CD4-positive, alpha-beta T cell (primary cell): ENCODE measurements around the gene SETD5. TPM values are rescaled to one million over a fixed set of nuclear protein-coding genes. Genes with fewer than 3 reads are reported as not detected.

Experiments
- ATAC-seq: fragments of 200-7000 bp; cut with Tn5 transposase; one replicate; pipeline ENCODE4 v1.10.0; 2022; ENCODE audit warnings: mild to moderate bottlenecking; ENCODE audit not compliant: poor library complexity
- CTCF ChIA-PET: fragments of 350-600 bp; sonication (Branson Sonifier 250); formaldehyde crosslinking; loops from one replicate; lab custom pipeline; 2021; ENCODE audit warnings: antibody characterized with exemption, inconsistent platforms; lab: Charles Lee
- POLR2A ChIA-PET: fragments of 350-600 bp; sonication (Branson Sonifier 250); formaldehyde crosslinking; loops from one replicate; lab custom pipeline; 2021; ENCODE audit warnings: antibody characterized with exemption, inconsistent platforms; lab: Charles Lee
- DNase-seq, 14 experiments: peaks; one replicate each; pipeline ENCODE4 v3.0.0-alpha.2; 2013 to 2020; ENCODE audit warnings: mixed read lengths in 2 of 14
- H3K27ac ChIP-seq, 2 donors: one replicate each; pipeline versions ENCODE4 v1.5.1 to v1.7.0; 2013; ENCODE audit warnings: low read length in 2 of 2, low read depth in 1 of 2, mild to moderate bottlenecking in 1 of 2
- H3K27me3 ChIP-seq, 2 experiments: 1 replicate in 1 of 2; 2 replicates in 1 of 2; pipeline versions ENCODE4 v1.6.1 to v1.7.0; 2013; ENCODE audit warnings: low read length in 2 of 2, control low read depth in 1 of 2, mild to moderate bottlenecking in 1 of 2, moderate library complexity in 1 of 2; ENCODE audit not compliant: insufficient read depth in 2 of 2, control insufficient read depth in 1 of 2
- H3K36me3 ChIP-seq: one replicate; pipeline ENCODE4 v1.6.1; 2013; ENCODE audit warnings: low read length, control low read depth; ENCODE audit not compliant: insufficient read depth
- H3K4me1 ChIP-seq: one replicate; pipeline ENCODE4 v1.6.1; 2013; ENCODE audit warnings: low read length, control low read depth; ENCODE audit not compliant: insufficient read depth
- H3K4me3 ChIP-seq: one replicate; pipeline ENCODE4 v1.5.1; 2013; ENCODE audit warnings: mild to moderate bottlenecking, low read length, moderate library complexity
- H3K9me3 ChIP-seq, 2 experiments: 1 replicate in 1 of 2; 2 replicates in 1 of 2; pipeline versions ENCODE4 v1.6.1 to v1.7.0; 2013; ENCODE audit warnings: low read length in 2 of 2, mild to moderate bottlenecking in 2 of 2, control low read depth in 1 of 2, moderate library complexity in 1 of 2; ENCODE audit not compliant: control insufficient read depth in 1 of 2, insufficient read depth in 1 of 2
- H3K27ac Mint-ChIP-seq: one replicate; pipeline ENCODE4 v1.8.0; 2020; ENCODE audit warnings: mixed read lengths
- H3K27me3 Mint-ChIP-seq: one replicate; pipeline ENCODE4 v1.8.0; 2021; ENCODE audit warnings: mixed read lengths
- H3K36me3 Mint-ChIP-seq: one replicate; pipeline ENCODE4 v1.8.0; 2021; ENCODE audit warnings: low read depth, mixed read lengths
- H3K4me1 Mint-ChIP-seq: one replicate; pipeline ENCODE4 v1.8.0; 2021; ENCODE audit warnings: low read depth, mixed read lengths
- H3K4me3 Mint-ChIP-seq: one replicate; pipeline ENCODE4 v1.8.0; 2020; ENCODE audit warnings: mild to moderate bottlenecking, mixed read lengths
- H3K9me3 Mint-ChIP-seq: one replicate; pipeline ENCODE4 v1.8.0; 2020; ENCODE audit warnings: mixed read lengths
- CTCF ChIP-seq: fragments of 200-600 bp; IDR thresholded peaks from one replicate; pipeline ENCODE4 v1.8.0; 2022; ENCODE audit warnings: antibody characterized with exemption, mild to moderate bottlenecking
- intact Hi-C, 2 experiments: fragments of 100-400 bp; cut with DNase I in 1 of 2; cut with micrococcal nuclease in 1 of 2; formaldehyde crosslinking; loops; one replicate each; pipeline versions ENCODE4 v1.15.1 to v1.9.0; 2023 to 2025; cut with DNase I, micrococcal nuclease
- total RNA-seq, 174 experiments: library from RNA in 2 of 174; stranded (reverse) in 2 of 174; gene quantifications; one replicate each; pipeline ENCODE4 v1.2.3 and lab custom pipeline; 2021 to 2026

SETD5 gene
- total RNA-seq, 2 experiments from 2014 or later, result 58.5 to 67.6 TPM

- CTCF ChIA-PET, result no interaction called here
Observed at GRCh38 chr3:9514306-9514705, 116.9 kb downstream of the SETD5 start.

GRCh38 chr3:9514956-9515355 lies 117.5 kb downstream of the SETD5 start:
- CTCF ChIA-PET, result no interaction called here
- no peak for ATAC-seq

More at GRCh38 chr3:9514306-9514705, 116.9 kb downstream of the SETD5 start:
- Histone ChIP-seq H3K27ac (no peak overlapping the region), H3K4me3 (no peak overlapping the region), H3K36me3 (no peaks in the 10 kb centered on the region), H3K27me3 (peaks cover 6 to 7% of the 10 kb centered on the region in 2 experiments), H3K9me3 (no peaks in the 10 kb centered on the region), H3K4me1 (no peaks in the 10 kb centered on the region)
- POLR2A ChIA-PET, result no interaction called here
- no peaks in the 10 kb centered on the region for H3K9me3 Mint-ChIP-seq
- no peak overlapping the region for H3K27ac Mint-ChIP-seq
- peaks cover 28% of the 10 kb centered on the region for H3K27me3 Mint-ChIP-seq
- DNase-seq (no peak), ATAC-seq (no peak)
- no peak overlapping the region for H3K4me3 Mint-ChIP-seq
- no peaks in the 10 kb centered on the region for H3K4me1 Mint-ChIP-seq
- no peak for TF ChIP-seq CTCF
- H3K36me3 Mint-ChIP-seq, result no peaks in the 10 kb centered on the region
- intact Hi-C loops, result loop anchor here in 1 of 2 experiments (5.0 kb wide), 1 partner anchor 1218 kb away; no protein-coding TSS in a partner anchor

GRCh38 chr3:9525078-9525477 lies 127.7 kb downstream of the SETD5 start:
- H3K4me3 Mint-ChIP-seq, result no peak overlapping the region
- POLR2A ChIA-PET, result no interaction called here
- H3K9me3 ChIP-seq, result no peaks in the 10 kb centered on the region
- H3K4me1 Mint-ChIP-seq, result no peaks in the 10 kb centered on the region
- H3K27me3 Mint-ChIP-seq, result peaks cover 42% of the 10 kb centered on the region
- ATAC-seq, result no peak
- no peak overlapping the region for H3K27ac ChIP-seq
- no peaks in the 10 kb centered on the region for H3K36me3 Mint-ChIP-seq
- TF ChIP-seq CTCF, result no peak
- H3K4me3 ChIP-seq, result no peak overlapping the region
- no peak overlapping the region for H3K27ac Mint-ChIP-seq
- no peaks in the 10 kb centered on the region for H3K36me3 ChIP-seq
- CTCF ChIA-PET, result no interaction called here
- intact Hi-C loops, result no loop called here
- no peaks in the 10 kb centered on the region for H3K4me1 ChIP-seq
- peaks cover 4 to 16% of the 10 kb centered on the region in 2 experiments for H3K27me3 ChIP-seq
- H3K9me3 Mint-ChIP-seq, result no peaks in the 10 kb centered on the region
- no peak for DNase-seq

More at GRCh38 chr3:9514956-9515355, 117.5 kb downstream of the SETD5 start:
- POLR2A ChIA-PET, result no interaction called here
- H3K36me3 ChIP-seq, result no peaks in the 10 kb centered on the region
- TF ChIP-seq CTCF, result no peak
- H3K9me3 ChIP-seq, result no peaks in the 10 kb centered on the region
- H3K27me3 ChIP-seq, result peaks cover under 1 to 8% of the 10 kb centered on the region in 2 experiments
- H3K36me3 Mint-ChIP-seq, result no peaks in the 10 kb centered on the region
- no peak overlapping the region for H3K27ac ChIP-seq
- H3K9me3 Mint-ChIP-seq, result no peaks in the 10 kb centered on the region
- H3K4me1 Mint-ChIP-seq, result no peaks in the 10 kb centered on the region
- intact Hi-C loops, result loop anchor here in 1 of 2 experiments (5.0 kb wide), 1 partner anchor 1217 kb away; no protein-coding TSS in a partner anchor
- H3K4me3 ChIP-seq, result no peak overlapping the region
- no peak overlapping the region for H3K27ac Mint-ChIP-seq
- H3K4me1 ChIP-seq, result no peaks in the 10 kb centered on the region
- H3K27me3 Mint-ChIP-seq, result peaks cover 25% of the 10 kb centered on the region
- DNase-seq, result no peak
- no peak overlapping the region for H3K4me3 Mint-ChIP-seq

Other genes starting within 250 kb of the SETD5 start
- 1 to 10 TPM; 2.8 to 3.2 TPM for gene SRGAP3, start 148.0 kb upstream of the SETD5 start, total RNA-seq
- gene THUMPD3, start 34.6 kb upstream of the SETD5 start, total RNA-seq, result 10 to 100 TPM; 74.2 to 78.0 TPM
- not detected for gene LHFPL4, start 156.2 kb downstream of the SETD5 start, total RNA-seq